Right lobe of liver (tissue), 6 donors: ENCODE data around the gene NR6A1. TPM values are rescaled to one million over a fixed set of nuclear protein-coding genes. Genes with fewer than 3 reads are reported as not detected.

Experiments
- ATAC-seq, 4 donors: fragments of 200-7000 bp; cut with Tn5 transposase; one replicate each; pipeline ENCODE4 v1.9.1; 2020; ENCODE audit warnings: mild to moderate bottlenecking in 4 of 4, moderate library complexity in 4 of 4
- DNase-seq, 3 donors: peaks; one replicate each; pipeline ENCODE4 v3.0.0-alpha.2; 2020
- H3K27ac ChIP-seq, 3 donors: fragments of 200-600 bp; one replicate each; pipeline ENCODE4 v1.8.0; 2022
- H3K27me3 ChIP-seq, 2 donors: fragments of 200-600 bp; one replicate each; pipeline ENCODE4 v1.8.0; 2022
- H3K36me3 ChIP-seq, 4 donors: fragments of 200-600 bp; sonication (generic) in 1 of 4; one replicate each; pipeline versions ENCODE4 v1.5.1 to v1.8.0; 2017 to 2022; ENCODE audit warnings: control low read depth in 1 of 4
- H3K4me1 ChIP-seq, 4 donors: fragments of 200-600 bp; sonication (generic) in 1 of 4; one replicate each; pipeline versions ENCODE4 v1.5.1 to v1.8.0; 2017 to 2022; ENCODE audit warnings: control low read depth in 1 of 4
- H3K4me3 ChIP-seq, 3 donors: fragments of 200-600 bp; one replicate each; pipeline ENCODE4 v1.8.0; 2022
- H3K9me3 ChIP-seq, 4 donors: fragments of 200-600 bp; sonication (generic) in 1 of 4; one replicate each; pipeline versions ENCODE4 v1.5.1 to v1.8.0; 2017 to 2022; ENCODE audit warnings: control low read depth in 1 of 4
- CTCF ChIP-seq, 4 donors: fragments of 200-600 bp in 3 of 4; fragments of 450-650 bp in 1 of 4; IDR thresholded peaks; one replicate each; pipeline versions ENCODE4 v1.5.1 to v1.8.0; 2016 to 2022; ENCODE audit warnings: antibody characterized with exemption in 4 of 4, mild to moderate bottlenecking in 2 of 4
- POLR2A ChIP-seq: fragments of 450-650 bp; IDR thresholded peaks from one replicate; pipeline ENCODE4 v1.6.1; 2017; ENCODE audit warnings: antibody characterized with exemption, mild to moderate bottlenecking
- WGBS: methylation state at CpG from one replicate; pipeline ENCODE4 v1.1.6; 2018; ENCODE audit warnings: low coverage, low lambda C conversion rate; ENCODE audit not compliant: insufficient coverage; ENCODE audit errors: missing lambda C conversion rate; 5-methylcytosine and 5-hydroxymethylcytosine counted together
- intact Hi-C, 2 donors: fragments of 100-400 bp; cut with DNase I; formaldehyde crosslinking; loops; one replicate each; pipeline versions ENCODE4 v1.11.2 to v1.14.1; 2022
- total RNA-seq, 6 experiments: library from RNA; depleted of rRNA in 2 of 6; stranded (reverse); fragments of >200 nt in 2 of 6; fragmentation: NEBNext Ultra II Directional in 3 of 6; extraction: Animal tissue kit (Norgen Biotek cat#: 25700) in 3 of 6; gene quantifications; one replicate each; pipeline versions ENCODE4 v1.1.0 to v1.2.4, GENCODE V29; 2016 to 2023
- donor health status: DM: no; HTN: yes; CAD: no.
- donor health status: DM: no; HTN: no; CAD: no.
- donor health status: DM: no; HTN: no; CAD: no.
- donor health status: DM: no; HTN: yes; CAD: no.
- donor health status: DM: no; HTN: yes; CAD: no.

The NR6A1 gene
- total RNA-seq, 6 experiments from 2014 or later, result 1.3 to 3.6 (median 1.9) TPM

GRCh38 chr9:124602632-124603031 is 168.5 kb downstream of the NR6A1 start:
- Histone ChIP-seq H3K27me3 (no peaks in the 10 kb centered on the region), H3K9me3 (no peaks in the 10 kb centered on the region), H3K4me3 (no peak overlapping the region), H3K36me3 (no peaks in the 10 kb centered on the region), H3K27ac (peak overlapping the region in 2 of 3 donors; percentile 32 to 43), H3K4me1 (peaks cover 0 to 16% (median 6%) of the 10 kb centered on the region in 4 donors)
- TF ChIP-seq POLR2A, result no peak
- no peak for TF ChIP-seq CTCF (IDR thresholded peaks at IDR 0.05)
- DNase-seq, result no peak
- 72% methylated on average over 2 of the region's 2 CpGs for WGBS
- intact Hi-C loops, result no loop called here
- peak in 3 of 4 donors; percentile 30 to 40 (median 36) for ATAC-seq

GRCh38 chr9:124602204-124602603 is 168.9 kb downstream of the NR6A1 start:
- no peaks in the 10 kb centered on the region for H3K36me3 ChIP-seq
- ATAC-seq (peak; percentile 86 to 97 (median 94)), DNase-seq (no peak)
- H3K4me3 ChIP-seq, result no peak overlapping the region
- H3K9me3 ChIP-seq, result no peaks in the 10 kb centered on the region
- peak overlapping the region in 2 of 3 donors; percentile 32 to 43 for H3K27ac ChIP-seq
- intact Hi-C loops, result no loop called here
- no peak for TF ChIP-seq CTCF (IDR thresholded peaks at IDR 0.05)
- TF ChIP-seq POLR2A, result no peak
- H3K27me3 ChIP-seq, result no peaks in the 10 kb centered on the region
- WGBS, result 28% methylated on average over 2 of the region's 2 CpGs
- peaks cover 0 to 16% (median 6%) of the 10 kb centered on the region in 4 donors for H3K4me1 ChIP-seq

GRCh38 chr9:124600407-124600806 is 170.7 kb downstream of the NR6A1 start:
- ATAC-seq (no peak), DNase-seq (no peak)
- no peaks in the 10 kb centered on the region for H3K9me3 ChIP-seq
- H3K4me1 ChIP-seq, result peaks cover 0 to 28% (median 11%) of the 10 kb centered on the region in 4 donors
- intact Hi-C loops, result no loop called here
- H3K27me3 ChIP-seq, result no peaks in the 10 kb centered on the region
- TF ChIP-seq POLR2A (no peak), CTCF (IDR thresholded peaks at IDR 0.05) (no peak)
- no peak overlapping the region for H3K27ac ChIP-seq
- H3K4me3 ChIP-seq, result no peak overlapping the region
- H3K36me3 ChIP-seq, result no peaks in the 10 kb centered on the region

- no peaks in the 10 kb centered on the region for H3K9me3 ChIP-seq
- TF ChIP-seq POLR2A (no peak), CTCF (IDR thresholded peaks at IDR 0.05) (no peak)
- WGBS, result 97% methylated on average over 34 of the region's 39 CpGs
Measured at GRCh38 chr9:124599121-124599795, 171.9 kb downstream of the NR6A1 start.

More at GRCh38 chr9:124599121-124599795, 171.9 kb downstream of the NR6A1 start:
- Histone ChIP-seq H3K36me3 (no peaks in the 10 kb centered on the region), H3K27me3 (no peaks in the 10 kb centered on the region), H3K27ac (no peak overlapping the region), H3K4me1 (peaks cover 0 to 39% (median 14%) of the 10 kb centered on the region in 4 donors), H3K4me3 (no peak overlapping the region)
- DNase-seq (no peak), ATAC-seq (no peak)
- intact Hi-C loops, result no loop called here
